ENCODE results near the gene KREMEN2. TPM values are rescaled to one million over a fixed set of nuclear protein-coding genes. Genes with fewer than 3 reads are reported as not detected.

KREMEN2 gene
- total RNA-seq, 1 donor, result not detected

DNA sequence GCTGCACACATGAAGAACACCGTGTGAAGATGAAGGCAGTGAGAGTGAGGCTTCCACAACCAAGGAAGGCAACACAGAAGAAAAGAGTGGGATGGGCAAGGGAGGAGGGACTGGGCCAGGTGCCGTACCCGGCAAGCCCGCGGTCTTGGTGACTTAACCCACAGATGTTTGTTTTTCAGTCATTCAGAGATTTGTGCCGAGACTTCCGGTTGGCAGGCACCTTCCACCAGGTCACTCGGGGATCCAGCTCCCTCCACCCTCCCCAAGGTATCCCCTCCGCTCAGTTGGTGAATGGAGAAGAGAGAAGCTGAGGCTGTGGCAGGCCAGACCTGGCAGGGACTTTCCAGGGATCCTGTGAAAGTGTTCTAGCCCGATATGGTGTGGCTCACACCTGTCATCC, 4.9 kb upstream of the KREMEN2 start:
- H3K4me3 ChIP-seq (ENCODE audit: low read depth, low read length), result no peak overlapping the region
- no peak for DNase-seq (ENCODE audit: low read depth)
- TF ChIP-seq, protein P1, sequence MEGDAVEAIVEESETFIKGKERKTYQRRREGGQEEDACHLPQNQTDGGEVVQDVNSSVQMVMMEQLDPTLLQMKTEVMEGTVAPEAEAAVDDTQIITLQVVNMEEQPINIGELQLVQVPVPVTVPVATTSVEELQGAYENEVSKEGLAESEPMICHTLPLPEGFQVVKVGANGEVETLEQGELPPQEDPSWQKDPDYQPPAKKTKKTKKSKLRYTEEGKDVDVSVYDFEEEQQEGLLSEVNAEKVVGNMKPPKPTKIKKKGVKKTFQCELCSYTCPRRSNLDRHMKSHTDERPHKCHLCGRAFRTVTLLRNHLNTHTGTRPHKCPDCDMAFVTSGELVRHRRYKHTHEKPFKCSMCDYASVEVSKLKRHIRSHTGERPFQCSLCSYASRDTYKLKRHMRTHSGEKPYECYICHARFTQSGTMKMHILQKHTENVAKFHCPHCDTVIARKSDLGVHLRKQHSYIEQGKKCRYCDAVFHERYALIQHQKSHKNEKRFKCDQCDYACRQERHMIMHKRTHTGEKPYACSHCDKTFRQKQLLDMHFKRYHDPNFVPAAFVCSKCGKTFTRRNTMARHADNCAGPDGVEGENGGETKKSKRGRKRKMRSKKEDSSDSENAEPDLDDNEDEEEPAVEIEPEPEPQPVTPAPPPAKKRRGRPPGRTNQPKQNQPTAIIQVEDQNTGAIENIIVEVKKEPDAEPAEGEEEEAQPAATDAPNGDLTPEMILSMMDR (IDR thresholded peaks at IDR 0.05; ENCODE audit: insufficient read depth, low read length), result no peak

GRCh38 chr16:2960183-2961010, 3.7 kb upstream of the KREMEN2 start:
- TF ChIP-seq, protein P1 (IDR thresholded peaks at IDR 0.05; ENCODE audit: insufficient read depth, low read length), result no peak
- no peak for DNase-seq (ENCODE audit: low read depth)
- H3K4me3 ChIP-seq (ENCODE audit: low read depth, low read length), result no peak overlapping the region

DNA sequence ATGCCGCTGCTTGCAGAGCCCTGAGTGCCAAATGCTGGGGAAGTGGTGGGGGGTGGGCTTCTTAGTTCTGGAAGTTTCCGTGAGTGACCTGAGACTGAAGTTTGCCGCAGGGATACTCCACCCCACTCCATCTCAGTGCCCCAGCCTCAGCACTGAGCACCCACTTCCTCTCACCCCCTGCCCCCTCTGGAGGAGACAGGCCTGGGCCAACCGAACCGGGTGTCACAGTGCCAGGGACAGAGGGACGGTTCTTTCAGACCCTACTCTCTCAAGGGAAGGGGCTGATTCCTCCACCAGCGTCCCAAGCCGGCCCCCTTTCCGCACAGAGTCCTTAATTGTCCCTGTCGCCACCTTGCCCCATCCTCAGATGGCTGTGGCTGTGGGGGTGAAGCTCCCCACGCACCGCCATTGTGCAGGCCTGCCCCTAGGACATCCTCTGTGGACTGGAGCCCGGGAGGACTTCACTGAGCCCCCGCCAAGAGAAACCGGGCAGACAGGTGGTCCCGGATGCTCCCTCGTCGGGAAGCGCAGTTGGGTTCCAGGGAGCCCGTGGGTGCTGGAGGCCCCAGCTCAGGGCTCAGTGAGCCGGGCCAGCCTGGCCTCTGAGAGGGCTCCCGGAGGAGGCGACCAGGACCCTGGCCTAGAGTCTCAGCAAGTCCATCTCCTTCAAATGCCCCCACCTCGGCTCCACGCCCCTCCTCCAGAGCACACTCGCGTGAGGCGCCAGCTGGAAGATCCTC, 1.6 kb upstream of the KREMEN2 start:
- H3K4me3 ChIP-seq (ENCODE audit: low read depth, low read length), result no peak overlapping the region
- TF ChIP-seq, protein P1 (IDR thresholded peaks at IDR 0.05; ENCODE audit: insufficient read depth, low read length), result no peak
- DNase-seq (ENCODE audit: low read depth), result no peak

- H3K4me3 ChIP-seq (ENCODE audit: low read depth, low read length), result no peak overlapping the region
- DNase-seq (ENCODE audit: low read depth), result no peak
- TF ChIP-seq, protein P1 (IDR thresholded peaks at IDR 0.05; ENCODE audit: insufficient read depth, low read length), result no peak
Observed at GRCh38 chr16:2963074-2963722, 877 bp upstream of the KREMEN2 start.

GRCh38 chr16:2964475-2965336, 631 bp downstream of the KREMEN2 start:
- H3K4me3 ChIP-seq (ENCODE audit: low read depth, low read length), result no peak overlapping the region
- DNase-seq (ENCODE audit: low read depth), result no peak

More at GRCh38 chr16:2964475-2965336, 631 bp downstream of the KREMEN2 start:
- TF ChIP-seq, protein P1 (IDR thresholded peaks at IDR 0.05; ENCODE audit: insufficient read depth, low read length), result no peak
